HS-5 (cell line): ENCODE data around the gene PDE6G.
A peak's percentile ranks its signal among the peaks of the same experiment; 100 is the strongest.
"Not testable (repeated sequence)": the region's sequence is repeated elsewhere in the genome, so short reads cannot be mapped to it uniquely, and the experiment has no call there.

ENCODE experiments used
- DNase-seq: peaks from one replicate; pipeline ENCODE4 v3.0.0-alpha.2; 2012; ENCODE audit warnings: low read depth

Gene PDE6G

GRCh38 chr17:81687770-81688541, 31.6 kb upstream of the PDE6G start:
- DNase-seq = no peak

GRCh38 chr17:81686614-81687013, 30.3 kb upstream of the PDE6G start:
- no peak for DNase-seq

- DNase-seq = peak; percentile 69
These were observed 28.8 kb upstream of the PDE6G start for GRCh38 chr17:81685108-81685507.

GRCh38 chr17:81684442-81684911, 28.1 kb upstream of the PDE6G start:
- peak; percentile 63 for DNase-seq

GRCh38 chr17:81683584-81684441, 27.5 kb upstream of the PDE6G start, which contains the start of the genes ARL16 and HGS:
Gene ARL16, minus strand, starts transcription at chr17:81683797. Its CDS starts 44 bp downstream, at chr17:81683753.
Gene HGS, plus strand, starts transcription at chr17:81684011. Its CDS starts 56 bp downstream, at chr17:81684067.
- DNase-seq = peak; percentile 99

GRCh38 chr17:81683208-81683583, 26.9 kb upstream of the PDE6G start:
- no peak for DNase-seq

- DNase-seq = no peak
These were observed 26.3 kb upstream of the PDE6G start for GRCh38 chr17:81682565-81683207.

GRCh38 chr17:81681672-81682071, 25.3 kb upstream of the PDE6G start:
- DNase-seq = no peak

GRCh38 chr17:81680150-81680549, 23.8 kb upstream of the PDE6G start:
- DNase-seq = no peak

GRCh38 chr17:81676906-81677305, 20.6 kb upstream of the PDE6G start:
- no peak for DNase-seq

- not testable (repeated sequence) for DNase-seq
These were observed 19.3 kb upstream of the PDE6G start for GRCh38 chr17:81675515-81676221.

GRCh38 chr17:81673561-81674258, 17.4 kb upstream of the PDE6G start:
- DNase-seq = no peak

GRCh38 chr17:81672954-81673353, 16.6 kb upstream of the PDE6G start:
- no peak for DNase-seq

- no peak for DNase-seq
These were observed 16.2 kb upstream of the PDE6G start for GRCh38 chr17:81672504-81672903.

- DNase-seq = no peak
These were observed 11.4 kb upstream of the PDE6G start for GRCh38 chr17:81667754-81668153.

GRCh38 chr17:81666342-81667191, 10.2 kb upstream of the PDE6G start, which contains the start of the genes CCDC137 and OXLD1:
Gene CCDC137, plus strand, starts transcription at chr17:81666737. Its CDS starts 30 bp downstream, at chr17:81666767.
Gene OXLD1, minus strand, starts transcription at chr17:81666605. Its CDS starts 28 bp downstream, at chr17:81666577.
- peak; percentile 76 for DNase-seq

- DNase-seq = no peak
These were observed 9.7 kb upstream of the PDE6G start for GRCh38 chr17:81666092-81666341.

- DNase-seq = no peak
These were observed 9.1 kb upstream of the PDE6G start for GRCh38 chr17:81665205-81666091.

- DNase-seq = no peak
These were observed 7.7 kb upstream of the PDE6G start for GRCh38 chr17:81664051-81664470.
